Skeletal muscle satellite cell (primary cell): ENCODE measurements around the gene PROZ.

Experiments used
- H3K27me3 ChIP-seq: 2 replicates; pipeline ENCODE4 v1.7.0; 2013; ENCODE audit warnings: low read length; ENCODE audit not compliant: control insufficient read depth, insufficient read depth
- H3K36me3 ChIP-seq: 2 replicates; pipeline ENCODE4 v1.7.0; 2013; ENCODE audit warnings: mild to moderate bottlenecking, control low read depth, low read length; ENCODE audit not compliant: insufficient read depth
- H3K4me1 ChIP-seq: 2 replicates; pipeline ENCODE4 v1.7.0; 2013; ENCODE audit warnings: low read length; ENCODE audit not compliant: control insufficient read depth, insufficient read depth
- H3K4me2 ChIP-seq: 2 replicates; pipeline ENCODE4 v1.7.0; 2013; ENCODE audit warnings: mild to moderate bottlenecking, low read length
- H3K4me3 ChIP-seq: 2 replicates; pipeline ENCODE4 v1.7.0; 2013; ENCODE audit warnings: low read length
- H3K9ac ChIP-seq: 2 replicates; pipeline ENCODE4 v1.7.0; 2013; ENCODE audit warnings: mild to moderate bottlenecking, low read depth, low read length, moderate library complexity
- H3K9me3 ChIP-seq: replicated peaks from 2 replicates; pipeline ENCODE4 v1.7.0; 2013; ENCODE audit warnings: mild to moderate bottlenecking, control low read depth, low read length

PROZ gene

DNA sequence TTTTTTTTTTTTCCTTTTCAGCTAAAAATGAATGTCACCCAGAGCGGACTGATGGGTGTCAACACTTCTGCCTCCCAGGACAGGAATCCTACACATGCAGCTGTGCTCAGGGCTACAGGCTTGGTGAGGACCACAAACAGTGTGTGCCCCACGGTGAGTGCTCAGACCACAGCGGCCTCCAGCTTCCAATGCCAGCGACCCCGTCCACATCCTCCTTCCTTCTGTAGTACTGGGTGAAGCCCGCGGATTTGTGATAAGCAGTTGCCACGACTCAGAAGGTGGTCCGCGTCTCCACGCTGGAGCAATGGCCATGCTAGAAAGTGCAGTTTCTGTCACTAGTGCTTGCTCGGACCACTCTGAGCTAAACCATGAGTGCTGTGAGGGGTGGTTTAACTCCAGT is 6.0 kb downstream of the PROZ start:
- no peak overlapping the region for H3K4me2 ChIP-seq

DNA sequence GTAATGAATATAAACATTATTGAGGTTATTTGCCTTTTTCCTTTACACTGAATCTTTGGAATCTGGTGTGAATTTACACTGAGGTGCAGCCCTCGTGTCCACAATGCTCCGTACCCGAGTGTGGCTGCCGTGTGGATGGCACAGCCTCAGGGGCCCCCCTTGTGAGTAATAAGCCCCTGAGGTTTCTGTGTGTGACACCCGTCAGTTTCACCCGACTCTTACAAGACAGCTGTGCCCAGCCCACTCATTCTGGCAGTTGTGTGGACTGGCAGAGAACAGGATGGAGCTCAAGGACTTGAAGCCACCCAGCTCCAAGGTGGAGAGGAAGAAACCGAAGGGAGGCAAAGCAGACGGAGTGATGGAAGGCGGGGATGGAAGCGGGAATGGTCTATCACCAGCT is 7.8 kb downstream of the PROZ start:
- Histone ChIP-seq H3K4me3 (no peak overlapping the region), H3K9ac (no peak overlapping the region), H3K4me2 (no peak overlapping the region), H3K4me1 (peaks cover 3% of the 10 kb centered on the region), H3K27me3 (peaks cover 13% of the 10 kb centered on the region), H3K9me3 (no peaks in the 10 kb centered on the region), H3K36me3 (peaks cover 21% of the 10 kb centered on the region)

More for the DNA sequence above, 6.0 kb downstream of the PROZ start:
- Histone ChIP-seq H3K36me3 (peaks cover 13% of the 10 kb centered on the region), H3K9ac (no peak overlapping the region), H3K27me3 (peaks cover 18% of the 10 kb centered on the region), H3K4me3 (no peak overlapping the region), H3K9me3 (no peaks in the 10 kb centered on the region), H3K4me1 (peaks cover 3% of the 10 kb centered on the region)

DNA sequence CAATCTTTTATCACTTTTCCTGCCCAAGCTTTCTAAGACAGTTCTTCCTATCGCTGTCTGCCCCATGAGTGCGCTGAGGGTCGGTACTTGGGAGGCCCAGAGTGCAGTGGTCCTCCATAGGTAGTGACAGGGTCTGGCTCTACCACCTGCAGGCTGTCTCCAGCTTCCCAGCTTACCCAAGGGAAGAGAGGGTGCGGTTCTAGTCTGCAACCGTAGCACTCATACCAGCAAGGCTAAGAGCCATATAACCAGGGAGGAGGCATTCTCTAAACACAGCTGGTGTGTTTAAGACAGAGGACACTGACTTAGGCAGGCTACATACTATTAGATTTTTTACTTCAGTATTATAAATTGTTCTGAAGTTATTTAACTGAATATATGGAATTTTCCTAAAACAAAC is 8.2 kb downstream of the PROZ start:
- Histone ChIP-seq H3K4me2 (no peak overlapping the region), H3K4me3 (no peak overlapping the region), H3K9me3 (no peaks in the 10 kb centered on the region), H3K36me3 (peaks cover 25% of the 10 kb centered on the region), H3K4me1 (peaks cover 3% of the 10 kb centered on the region), H3K27me3 (peaks cover 11% of the 10 kb centered on the region), H3K9ac (no peak overlapping the region)

DNA sequence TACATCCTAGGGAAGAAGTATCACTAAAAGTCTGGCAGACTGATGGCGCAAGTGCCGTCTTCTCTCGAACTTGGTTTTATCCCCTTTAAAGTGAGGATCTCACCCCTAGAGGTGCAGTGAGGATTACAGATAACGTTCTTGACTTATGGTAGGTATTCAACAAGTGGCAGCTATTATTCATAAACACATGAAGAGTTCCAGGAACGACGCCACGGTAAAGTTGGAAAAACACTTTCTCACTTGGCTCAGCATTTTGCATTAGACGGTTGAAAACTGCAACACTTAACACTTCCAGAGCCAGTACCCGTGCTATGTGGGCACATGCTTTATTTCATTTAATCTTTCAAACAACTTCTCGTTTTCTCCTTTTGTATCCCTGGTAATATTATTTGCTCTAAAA is 8.7 kb downstream of the PROZ start:
- H3K9ac ChIP-seq: no peak overlapping the region
- H3K9me3 ChIP-seq: no peaks in the 10 kb centered on the region
- peaks cover 3% of the 10 kb centered on the region for H3K4me1 ChIP-seq
- peaks cover 29% of the 10 kb centered on the region for H3K36me3 ChIP-seq
- no peak overlapping the region for H3K4me2 ChIP-seq
- peaks cover 11% of the 10 kb centered on the region for H3K27me3 ChIP-seq
- H3K4me3 ChIP-seq: no peak overlapping the region

DNA sequence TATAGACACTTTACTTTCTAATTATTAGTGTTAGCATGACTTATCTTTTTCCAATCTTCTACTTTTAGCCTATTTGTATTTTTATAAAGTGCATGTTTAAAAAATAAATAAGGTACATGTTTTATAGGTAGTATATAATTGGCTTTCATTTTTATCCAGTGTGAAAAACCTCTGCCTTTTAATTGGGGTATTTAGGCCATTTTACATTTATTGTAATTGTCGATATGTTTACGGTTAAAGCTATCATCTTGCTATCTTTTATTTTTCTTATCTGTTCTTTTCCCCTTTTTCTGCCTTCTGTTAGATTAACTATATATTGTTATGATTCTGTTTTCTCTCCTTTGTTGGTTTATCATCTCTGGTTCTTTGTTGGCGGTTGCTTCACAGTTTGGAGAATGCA is 9.1 kb downstream of the PROZ start:
- H3K9ac ChIP-seq: no peak overlapping the region
- no peak overlapping the region for H3K4me3 ChIP-seq
- peaks cover 3% of the 10 kb centered on the region for H3K4me1 ChIP-seq
- peaks cover 11% of the 10 kb centered on the region for H3K27me3 ChIP-seq
- H3K9me3 ChIP-seq: no peaks in the 10 kb centered on the region
- H3K36me3 ChIP-seq: peaks cover 32% of the 10 kb centered on the region
- H3K4me2 ChIP-seq: no peak overlapping the region

DNA sequence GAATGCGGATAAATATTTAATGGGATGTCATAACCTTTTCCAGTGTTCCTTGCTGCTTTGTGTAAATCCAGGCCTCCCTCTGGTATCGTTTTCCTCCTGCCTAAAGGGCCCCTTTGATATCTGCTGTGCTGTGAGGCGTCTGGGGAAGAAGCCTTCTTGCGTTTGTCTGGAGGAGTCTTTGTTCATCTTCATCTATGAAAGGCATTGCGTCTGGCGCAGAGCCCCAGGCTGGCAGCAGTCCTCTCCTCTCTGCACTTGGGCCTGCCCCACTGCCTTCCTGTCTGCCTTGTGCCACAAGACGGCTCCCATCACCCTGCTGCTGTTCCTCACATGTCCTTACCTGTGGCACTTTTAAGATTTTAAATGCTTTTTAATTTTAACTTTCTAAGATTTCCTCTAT is 9.8 kb downstream of the PROZ start:
- no peak overlapping the region for H3K4me2 ChIP-seq
- H3K9me3 ChIP-seq: no peaks in the 10 kb centered on the region
- H3K9ac ChIP-seq: no peak overlapping the region
- H3K36me3 ChIP-seq: peaks cover 38% of the 10 kb centered on the region
- H3K4me3 ChIP-seq: no peak overlapping the region
- H3K27me3 ChIP-seq: peaks cover 6% of the 10 kb centered on the region
- peaks cover 3% of the 10 kb centered on the region for H3K4me1 ChIP-seq

DNA sequence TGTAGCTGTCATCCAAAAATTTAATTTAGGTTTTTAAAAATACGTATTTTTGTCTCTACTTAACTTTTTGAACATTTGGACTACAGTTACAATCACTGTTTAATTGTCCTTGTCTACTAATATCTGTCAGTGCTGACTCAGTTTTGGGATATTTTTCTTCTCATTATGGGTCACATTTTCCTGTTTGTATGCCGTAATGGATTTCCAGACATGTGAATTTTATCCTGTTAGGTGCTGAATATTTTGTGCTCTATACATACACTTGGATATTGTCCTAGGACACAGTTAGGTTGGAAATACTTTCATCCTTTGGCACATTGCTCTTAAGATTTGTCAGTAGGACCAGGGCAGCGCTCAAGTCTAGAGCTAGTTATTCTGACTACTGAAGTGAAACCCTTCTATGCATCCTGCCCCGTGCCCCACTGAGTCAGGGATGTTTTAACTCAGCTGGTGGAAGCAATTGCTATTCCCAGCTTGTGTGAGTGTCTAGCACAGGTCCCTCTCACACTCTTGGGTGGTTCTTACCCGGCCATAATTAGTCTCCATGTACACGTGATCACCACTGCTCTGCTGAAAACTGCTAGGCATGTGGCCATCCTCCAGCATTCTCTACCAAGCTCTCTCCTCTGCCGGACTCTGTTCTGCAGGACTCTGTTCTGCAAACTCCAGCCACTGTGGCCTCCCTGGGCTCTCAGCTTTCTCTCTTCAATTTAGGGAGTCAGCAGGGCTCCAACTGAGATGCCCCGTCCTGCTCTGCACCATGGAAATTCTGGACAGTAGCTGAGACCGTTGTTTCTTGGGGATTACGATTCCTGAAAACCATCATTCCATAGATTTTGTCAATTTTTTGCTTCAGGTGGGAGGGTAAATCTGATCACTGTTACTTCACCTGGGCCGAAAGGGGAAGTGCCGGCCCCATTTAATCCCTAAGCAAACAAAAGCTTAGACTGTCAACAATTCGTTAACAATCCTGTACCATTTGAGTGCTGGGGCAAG is 11.1 kb downstream of the PROZ start:
- Histone ChIP-seq H3K36me3 (peaks cover 42% of the 10 kb centered on the region), H3K4me2 (no peak overlapping the region)

DNA sequence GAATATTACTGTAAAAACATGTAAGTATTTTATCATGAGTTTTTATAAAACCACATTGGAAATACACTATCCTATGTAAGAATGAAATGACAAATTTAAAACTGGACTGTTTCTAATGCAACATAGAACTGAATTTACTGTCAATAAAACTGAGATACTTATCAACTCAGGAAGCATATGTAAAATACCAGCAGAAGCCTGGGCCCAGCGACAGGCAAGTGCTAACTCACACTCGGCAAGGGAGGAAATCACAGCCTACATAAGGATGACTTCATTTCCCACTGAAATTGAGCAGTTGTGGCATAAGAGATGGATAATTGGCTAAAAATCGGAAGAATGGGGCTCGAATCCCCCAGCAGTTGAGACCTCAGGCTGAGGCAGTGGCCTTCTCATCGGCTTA is 12.1 kb downstream of the PROZ start:
- Histone ChIP-seq H3K27me3 (no peaks in the 10 kb centered on the region), H3K4me2 (no peak overlapping the region), H3K4me1 (no peaks in the 10 kb centered on the region), H3K36me3 (peaks cover 52% of the 10 kb centered on the region), H3K9ac (no peak overlapping the region), H3K4me3 (no peak overlapping the region), H3K9me3 (no peaks in the 10 kb centered on the region)

More for the DNA sequence above, 11.1 kb downstream of the PROZ start:
- Histone ChIP-seq H3K9ac (no peak overlapping the region), H3K9me3 (no peaks in the 10 kb centered on the region), H3K4me1 (no peaks in the 10 kb centered on the region), H3K4me3 (no peak overlapping the region), H3K27me3 (no peaks in the 10 kb centered on the region)

DNA sequence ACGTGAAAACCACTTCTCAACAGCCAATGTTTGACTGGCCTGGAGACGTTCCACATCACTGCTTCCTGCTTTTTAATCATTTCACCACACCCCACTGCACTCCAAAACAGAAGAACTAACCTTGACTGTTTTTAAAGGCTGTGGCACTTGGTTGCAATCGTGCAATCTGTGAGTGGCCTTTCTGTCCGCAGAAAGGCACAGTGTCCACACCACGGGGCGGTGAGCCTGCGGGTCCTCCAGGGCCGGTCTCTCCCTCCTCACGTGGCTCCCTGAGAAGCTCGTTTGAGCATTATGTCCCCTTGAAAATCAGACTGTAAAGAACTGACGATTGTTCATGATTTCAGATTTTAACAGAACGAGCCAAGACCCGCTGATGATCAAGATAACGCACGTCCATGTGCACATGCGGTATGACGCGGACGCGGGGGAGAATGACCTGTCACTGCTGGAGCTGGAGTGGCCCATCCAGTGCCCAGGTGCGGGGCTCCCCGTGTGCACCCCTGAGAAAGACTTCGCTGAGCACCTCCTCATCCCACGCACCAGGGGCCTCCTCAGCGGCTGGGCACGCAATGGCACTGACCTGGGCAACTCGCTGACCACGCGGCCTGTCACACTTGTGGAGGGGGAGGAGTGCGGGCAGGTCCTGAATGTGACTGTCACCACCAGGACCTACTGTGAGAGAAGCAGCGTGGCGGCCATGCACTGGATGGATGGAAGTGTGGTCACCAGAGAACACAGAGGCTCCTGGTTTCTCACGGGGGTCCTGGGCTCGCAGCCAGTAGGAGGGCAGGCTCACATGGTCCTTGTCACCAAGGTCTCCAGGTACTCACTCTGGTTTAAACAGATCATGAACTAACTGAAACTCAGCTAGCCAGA is 13.0 kb downstream of the PROZ start:
- Histone ChIP-seq H3K4me1 (no peaks in the 10 kb centered on the region), H3K4me2 (no peak overlapping the region), H3K9ac (no peak overlapping the region), H3K4me3 (no peak overlapping the region), H3K27me3 (no peaks in the 10 kb centered on the region), H3K9me3 (no peaks in the 10 kb centered on the region), H3K36me3 (peaks cover 57% of the 10 kb centered on the region)

DNA sequence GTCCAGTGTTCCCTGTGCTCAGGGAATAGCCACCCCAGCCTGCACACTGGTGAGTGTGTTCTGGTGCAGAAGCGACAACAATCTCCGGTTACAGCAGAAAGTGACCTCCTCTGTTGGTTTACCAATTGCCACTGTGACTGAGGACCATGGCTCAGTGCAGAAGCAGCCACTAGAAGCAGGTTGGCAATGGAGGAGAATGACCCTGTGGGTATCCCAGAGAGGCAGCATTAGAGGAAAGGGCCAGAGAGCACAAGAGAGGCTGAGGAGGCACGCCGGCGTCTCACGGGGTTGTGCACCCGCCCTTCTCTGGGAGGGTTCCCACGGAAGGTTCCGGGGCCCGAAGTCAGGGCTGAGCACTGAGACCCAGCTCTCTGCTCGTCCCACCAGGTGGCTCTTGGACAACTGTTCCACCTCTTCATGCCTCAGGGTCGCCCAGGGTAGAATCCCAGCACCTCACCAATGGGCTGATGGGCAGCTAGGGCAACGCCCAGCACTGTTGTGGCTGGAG is 14.0 kb downstream of the PROZ start:
- Histone ChIP-seq H3K4me2 (no peak overlapping the region), H3K36me3 (peaks cover 64% of the 10 kb centered on the region), H3K9me3 (no peaks in the 10 kb centered on the region)

DNA sequence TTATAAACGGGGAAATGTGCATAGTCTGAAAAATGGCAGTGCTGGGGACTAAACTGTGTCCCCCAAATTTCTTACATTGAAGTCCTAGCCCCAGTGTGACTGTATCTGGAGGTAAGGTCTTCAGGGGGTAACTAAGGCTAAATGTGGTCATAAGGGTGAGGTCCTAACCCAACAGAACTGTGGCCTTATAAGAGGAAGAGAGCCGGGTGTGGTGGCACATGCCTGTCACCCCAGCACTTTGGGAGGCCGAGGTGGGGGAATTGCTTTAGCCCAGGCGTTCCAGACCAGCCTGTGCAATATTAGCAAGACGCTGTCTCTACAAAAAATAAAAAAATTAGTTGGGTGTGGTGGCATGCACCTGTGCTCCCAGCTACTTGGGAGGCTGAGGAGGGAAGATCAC is 17.8 kb downstream of the PROZ start:
- H3K9ac ChIP-seq: no peak overlapping the region

More for the DNA sequence above, 14.0 kb downstream of the PROZ start:
- no peaks in the 10 kb centered on the region for H3K4me1 ChIP-seq
- H3K4me3 ChIP-seq: no peak overlapping the region
- no peaks in the 10 kb centered on the region for H3K27me3 ChIP-seq
- no peak overlapping the region for H3K9ac ChIP-seq

More for the DNA sequence above, 17.8 kb downstream of the PROZ start:
- Histone ChIP-seq H3K9me3 (no peaks in the 10 kb centered on the region), H3K36me3 (peaks cover 81% of the 10 kb centered on the region), H3K4me1 (peaks cover 22% of the 10 kb centered on the region), H3K4me3 (no peak overlapping the region), H3K27me3 (no peaks in the 10 kb centered on the region), H3K4me2 (no peak overlapping the region)
